Activated gamma-delta T cell treated with Interleukin-2 at 50 U/mL for 16 hours (primary cell): ENCODE data around the gene PDE4B.
"Not testable (repeated sequence)": the region's sequence is repeated elsewhere in the genome, so short reads cannot be mapped to it uniquely, and the experiment has no call there.

ENCODE experiments used
- DNase-seq: peaks from one replicate; pipeline ENCODE4 v3.0.0-alpha.2; 2020

Gene PDE4B

GRCh38 chr1:66069976-66070876 is 277.5 kb downstream of the PDE4B start:
- no peak for DNase-seq

DNA sequence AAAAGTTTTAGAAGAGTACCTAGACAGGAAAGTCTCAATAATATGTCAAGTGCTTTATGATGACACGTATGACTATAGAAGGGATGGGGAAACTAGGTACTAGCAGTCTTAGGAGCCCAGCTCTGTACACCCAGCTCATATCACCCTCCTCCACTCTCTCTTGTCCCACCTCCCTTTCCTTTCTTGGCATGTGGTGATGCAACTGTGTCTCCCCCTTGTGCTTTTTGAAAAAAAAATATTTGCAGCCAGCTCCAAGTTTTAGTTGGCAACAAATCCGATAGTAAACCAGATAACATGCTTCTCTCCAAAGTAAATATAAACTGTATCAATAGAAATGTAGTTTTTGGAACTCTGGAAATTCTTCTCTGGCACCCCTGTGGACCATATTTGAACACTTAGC is 280.7 kb downstream of the PDE4B start:
- DNase-seq: no peak

GRCh38 chr1:66074147-66074546 is 281.5 kb downstream of the PDE4B start:
- no peak for DNase-seq

DNA sequence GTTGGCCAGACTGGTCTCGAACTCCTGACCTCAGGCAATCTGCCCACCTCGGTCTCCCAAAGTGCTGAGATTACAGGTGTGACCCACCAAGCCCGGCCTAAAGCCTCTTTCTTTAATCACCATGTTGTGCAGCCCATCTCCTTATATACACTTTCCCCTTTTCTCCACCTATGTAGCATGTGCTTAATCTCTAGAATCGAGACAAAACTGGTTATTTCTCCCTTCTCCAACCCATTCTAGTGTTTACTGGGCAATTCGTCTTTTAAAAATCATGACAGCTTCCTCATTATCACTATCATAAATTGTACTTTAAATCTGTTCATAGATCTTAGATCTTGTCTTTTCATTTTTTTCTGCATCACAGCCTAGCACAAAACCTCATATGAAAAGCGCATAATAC is 285.7 kb downstream of the PDE4B start:
- no peak for DNase-seq

GRCh38 chr1:66083003-66083402 is 290.3 kb downstream of the PDE4B start:
- no peak for DNase-seq

GRCh38 chr1:66084442-66084841 is 291.7 kb downstream of the PDE4B start:
- no peak for DNase-seq

- DNase-seq: no peak
Measured at GRCh38 chr1:66085600-66085999, 292.9 kb downstream of the PDE4B start.

GRCh38 chr1:66088787-66089186 is 296.1 kb downstream of the PDE4B start:
- no peak for DNase-seq

- no peak for DNase-seq
Measured at GRCh38 chr1:66090859-66091457, 298.3 kb downstream of the PDE4B start.

GRCh38 chr1:66095190-66095589 is 302.5 kb downstream of the PDE4B start:
- DNase-seq: no peak

- not testable (repeated sequence) for DNase-seq
Measured at GRCh38 chr1:66100959-66101358, 308.3 kb downstream of the PDE4B start.

DNA sequence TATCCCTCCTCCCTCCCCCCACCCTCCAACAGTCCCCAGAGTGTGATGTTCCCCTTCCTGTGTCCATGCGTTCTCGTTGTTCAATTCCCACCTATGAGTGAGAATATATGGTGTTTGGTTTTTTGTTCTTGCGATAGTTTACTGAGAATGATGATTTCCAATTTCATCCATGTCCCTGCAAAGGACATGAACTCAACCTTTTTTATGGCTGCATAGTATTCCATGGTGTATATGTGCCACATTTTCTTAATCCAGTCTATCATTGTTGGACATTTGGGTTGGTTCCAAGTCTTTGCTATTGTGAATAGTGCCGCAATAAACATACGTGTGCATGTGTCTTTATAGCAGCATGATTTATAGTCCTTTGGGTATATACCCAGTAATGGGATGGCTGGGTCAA is 311.4 kb downstream of the PDE4B start:
- not testable (repeated sequence) for DNase-seq

DNA sequence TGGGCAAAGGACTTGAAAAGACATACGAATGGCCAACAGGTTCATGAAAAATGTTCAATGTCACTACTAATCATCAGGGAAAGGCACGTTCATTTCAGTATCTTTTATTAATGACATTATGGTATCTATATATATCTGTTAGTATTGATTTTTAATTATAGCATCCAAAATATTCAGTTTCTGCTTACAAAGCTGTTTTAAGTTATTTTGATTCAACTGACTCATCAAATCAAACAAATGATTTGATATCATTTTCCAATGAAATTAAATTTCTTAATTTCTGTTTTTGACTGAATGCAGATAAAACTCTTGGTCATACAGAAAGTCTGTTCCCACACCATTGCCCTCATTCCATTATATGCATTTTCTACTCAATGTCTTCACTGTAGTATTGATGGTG is 315.9 kb downstream of the PDE4B start:
- DNase-seq: no peak

- DNase-seq: no peak
Measured at GRCh38 chr1:66112744-66113400, 320.2 kb downstream of the PDE4B start.

- DNase-seq: no peak
Measured at GRCh38 chr1:66119148-66119547, 326.5 kb downstream of the PDE4B start.

DNA sequence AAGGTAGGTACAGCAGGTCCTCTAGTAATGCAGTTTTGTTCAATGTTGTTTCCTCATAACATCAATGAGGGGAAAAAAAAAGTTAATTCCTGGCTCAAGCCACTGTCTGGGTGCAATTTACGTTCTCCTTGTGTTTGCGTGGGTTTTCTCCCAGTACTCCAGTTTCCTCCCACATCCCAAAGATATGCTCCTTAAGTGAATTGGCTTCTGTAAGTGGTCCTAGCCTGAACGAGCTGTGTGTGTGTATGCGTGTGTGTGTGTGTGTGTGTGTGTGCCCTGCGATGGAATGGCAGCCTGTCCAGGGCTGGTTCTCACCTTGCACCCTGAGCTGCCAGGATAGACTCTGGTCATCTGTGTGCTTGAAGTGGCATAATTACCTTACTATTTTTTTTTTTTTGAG is 332.0 kb downstream of the PDE4B start:
- DNase-seq: no peak

GRCh38 chr1:66128641-66129040 is 335.9 kb downstream of the PDE4B start:
- not testable (repeated sequence) for DNase-seq

GRCh38 chr1:66132324-66132723 is 339.6 kb downstream of the PDE4B start:
- no peak for DNase-seq

GRCh38 chr1:66134004-66134403 is 341.3 kb downstream of the PDE4B start:
- no peak for DNase-seq

DNA sequence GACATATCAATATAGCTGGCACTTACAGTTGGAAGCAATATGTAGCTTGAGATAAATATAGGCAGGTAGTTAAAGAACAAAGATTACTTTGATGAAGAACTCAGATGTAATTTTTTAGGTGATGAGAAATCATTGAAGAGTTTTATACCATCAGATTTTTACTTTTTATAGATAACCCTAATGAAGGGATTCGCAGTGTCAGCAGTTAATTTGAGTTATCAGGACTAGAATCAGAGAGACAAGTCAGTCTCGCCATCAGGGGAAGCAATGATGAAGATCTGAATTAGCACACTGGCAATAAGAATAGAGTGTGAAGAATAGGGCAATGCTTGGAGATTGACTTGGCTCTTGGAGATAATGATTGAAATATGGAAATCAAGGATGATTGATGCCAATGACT is 342.5 kb downstream of the PDE4B start:
- DNase-seq: no peak

- not testable (repeated sequence) for DNase-seq
Measured at GRCh38 chr1:66136423-66136822, 343.7 kb downstream of the PDE4B start.

- DNase-seq: no peak
Measured at GRCh38 chr1:66137235-66137634, 344.5 kb downstream of the PDE4B start.

GRCh38 chr1:66138613-66139012 is 345.9 kb downstream of the PDE4B start:
- no peak for DNase-seq

- DNase-seq: no peak
Measured at GRCh38 chr1:66140072-66140471, 347.4 kb downstream of the PDE4B start.
